ENCODE data around the gene MLLT6. TPM values are rescaled to one million over a fixed set of nuclear protein-coding genes. Genes with fewer than 3 reads are reported as not detected.

The MLLT6 gene
- total and polyA plus RNA-seq, 2 of the 13 experiments (the other 11 are each of a cell fraction or from before 2014, with no cell fraction given): 50.7 to 69.5 TPM

DNA sequence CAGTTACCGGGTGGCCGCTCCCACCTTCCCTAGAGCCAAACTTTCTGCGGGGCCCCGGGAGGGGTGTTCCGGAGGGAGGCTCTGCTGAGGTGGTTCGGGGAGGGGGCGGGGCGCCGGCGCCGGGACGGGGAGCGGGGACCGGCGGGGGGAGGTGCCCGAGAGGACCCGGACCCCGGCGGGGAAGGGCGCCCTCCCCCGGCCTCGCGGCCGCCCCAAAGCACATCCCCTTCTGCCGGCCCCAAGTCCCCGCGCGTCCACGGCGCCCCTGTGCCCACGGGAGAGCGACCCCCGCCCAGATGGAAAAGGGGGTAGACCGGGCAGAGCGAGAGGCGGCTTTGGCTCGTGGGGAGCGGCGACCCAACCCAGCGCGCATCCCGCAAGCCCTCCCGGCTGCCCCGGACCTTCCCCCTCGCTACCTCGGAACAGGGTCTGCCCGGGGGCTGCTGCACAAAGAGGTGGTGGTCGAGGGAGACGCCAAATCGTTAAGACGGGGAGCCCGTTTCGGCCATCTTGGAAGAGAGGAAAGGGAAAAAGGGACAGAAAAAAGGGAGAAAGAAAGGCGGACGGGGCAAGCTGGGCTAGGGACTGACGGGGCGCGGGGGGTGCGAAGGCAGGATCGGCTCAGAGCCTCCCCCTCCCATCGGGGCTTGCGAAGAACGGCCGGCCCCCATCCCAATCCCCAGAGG is 42.5 kb downstream of the MLLT6 start (continued):
- TF ChIP-seq, protein P1, sequence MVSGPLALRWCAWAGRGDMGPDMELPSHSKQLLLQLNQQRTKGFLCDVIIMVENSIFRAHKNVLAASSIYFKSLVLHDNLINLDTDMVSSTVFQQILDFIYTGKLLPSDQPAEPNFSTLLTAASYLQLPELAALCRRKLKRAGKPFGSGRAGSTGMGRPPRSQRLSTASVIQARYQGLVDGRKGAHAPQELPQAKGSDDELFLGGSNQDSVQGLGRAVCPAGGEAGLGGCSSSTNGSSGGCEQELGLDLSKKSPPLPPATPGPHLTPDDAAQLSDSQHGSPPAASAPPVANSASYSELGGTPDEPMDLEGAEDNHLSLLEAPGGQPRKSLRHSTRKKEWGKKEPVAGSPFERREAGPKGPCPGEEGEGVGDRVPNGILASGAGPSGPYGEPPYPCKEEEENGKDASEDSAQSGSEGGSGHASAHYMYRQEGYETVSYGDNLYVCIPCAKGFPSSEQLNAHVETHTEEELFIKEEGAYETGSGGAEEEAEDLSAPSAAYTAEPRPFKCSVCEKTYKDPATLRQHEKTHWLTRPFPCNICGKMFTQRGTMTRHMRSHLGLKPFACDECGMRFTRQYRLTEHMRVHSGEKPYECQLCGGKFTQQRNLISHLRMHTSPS (CRISPR knock-in tag; IDR thresholded peaks at IDR 0.05; ENCODE audit: low read depth): no peak
- TF ChIP-seq GLMP (CRISPR knock-in tag; IDR thresholded peaks at IDR 0.05; ENCODE audit: borderline replicate concordance) (no peak), ZNF850 (CRISPR knock-in tag; conservative IDR thresholded peaks at IDR 0.05) (no peak), KLF6 (CRISPR knock-in tag; IDR thresholded peaks at IDR 0.05) (no peak), CREM (IDR thresholded peaks at IDR 0.05) (no peak), CREM (CRISPR knock-in tag; IDR thresholded peaks at IDR 0.05) (no peak), IKZF4 (CRISPR knock-in tag; IDR thresholded peaks at IDR 0.05; ENCODE audit: borderline replicate concordance, low read depth, not compliant biosample characterization) (no peak), EED (CRISPR knock-in tag; IDR thresholded peaks at IDR 0.05) (no peak), KLF15 (CRISPR knock-in tag; IDR thresholded peaks at IDR 0.05; ENCODE audit: borderline replicate concordance) (no peak), ATRX (CRISPR knock-in tag; IDR thresholded peaks at IDR 0.05; ENCODE audit: borderline replicate concordance) (no peak), ZNF510 (CRISPR knock-in tag; IDR thresholded peaks at IDR 0.05; ENCODE audit: low read depth) (0 out of 2 replicates have a peak, but pooled peaks have one; percentile 42), ZNF781 (CRISPR knock-in tag; IDR thresholded peaks at IDR 0.05; ENCODE audit: borderline replicate concordance, not compliant biosample characterization) (peak; percentile 79), MLLT10 (CRISPR knock-in tag; IDR thresholded peaks at IDR 0.05) (no peak), ZNF619 (CRISPR knock-in tag; IDR thresholded peaks at IDR 0.05) (no peak), ARNTL (CRISPR knock-in tag; IDR thresholded peaks at IDR 0.05) (peak; percentile 68; the same call in 1 of the 2 replicates), SOX5 (CRISPR knock-in tag; IDR thresholded peaks at IDR 0.05; ENCODE audit: borderline replicate concordance) (no peak), BRCA1 (CRISPR knock-in tag; IDR thresholded peaks at IDR 0.05) (no peak), ZNF564 (CRISPR knock-in tag; IDR thresholded peaks at IDR 0.05) (no peak), ETV6 (CRISPR knock-in tag; conservative IDR thresholded peaks at IDR 0.05) (0 out of 2 replicates have a peak, but pooled peaks have one; percentile 43), ZNF331 (CRISPR knock-in tag; IDR thresholded peaks at IDR 0.05) (peak; percentile 34; the same call in 1 of the 2 replicates), KDM1A (CRISPR knock-in tag; IDR thresholded peaks at IDR 0.05) (no peak), PHF5A (CRISPR knock-in tag; IDR thresholded peaks at IDR 0.05; ENCODE audit: low read depth, unreplicated experiment) (no peak), NR2F6 (IDR thresholded peaks at IDR 0.05) (no peak), NR2F6 (CRISPR knock-in tag; IDR thresholded peaks at IDR 0.05) (no peak), ZNF180 (CRISPR knock-in tag; IDR thresholded peaks at IDR 0.05; ENCODE audit: borderline replicate concordance, low read depth) (no peak), ZNF75D (CRISPR knock-in tag; IDR thresholded peaks at IDR 0.05; ENCODE audit: borderline replicate concordance) (no peak)
- TF ChIP-seq, protein P2, sequence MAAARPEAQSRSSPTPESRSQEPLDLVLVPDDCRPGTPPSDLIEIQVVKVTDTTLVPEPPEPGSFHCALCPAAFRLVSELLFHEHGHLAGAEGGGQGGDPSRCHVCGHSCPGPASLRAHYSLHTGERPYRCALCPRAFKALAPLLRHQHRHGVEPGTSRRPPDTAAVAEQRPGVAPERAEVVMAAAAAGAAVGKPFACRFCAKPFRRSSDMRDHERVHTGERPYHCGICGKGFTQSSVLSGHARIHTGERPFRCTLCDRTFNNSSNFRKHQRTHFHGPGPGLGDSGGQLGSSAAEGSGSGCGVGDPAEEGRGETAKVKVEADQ (CRISPR knock-in tag; IDR thresholded peaks at IDR 0.05; ENCODE audit: borderline replicate concordance): peak; percentile 74; the same call in 1 of the 2 replicates
- TF ChIP-seq, protein P3, sequence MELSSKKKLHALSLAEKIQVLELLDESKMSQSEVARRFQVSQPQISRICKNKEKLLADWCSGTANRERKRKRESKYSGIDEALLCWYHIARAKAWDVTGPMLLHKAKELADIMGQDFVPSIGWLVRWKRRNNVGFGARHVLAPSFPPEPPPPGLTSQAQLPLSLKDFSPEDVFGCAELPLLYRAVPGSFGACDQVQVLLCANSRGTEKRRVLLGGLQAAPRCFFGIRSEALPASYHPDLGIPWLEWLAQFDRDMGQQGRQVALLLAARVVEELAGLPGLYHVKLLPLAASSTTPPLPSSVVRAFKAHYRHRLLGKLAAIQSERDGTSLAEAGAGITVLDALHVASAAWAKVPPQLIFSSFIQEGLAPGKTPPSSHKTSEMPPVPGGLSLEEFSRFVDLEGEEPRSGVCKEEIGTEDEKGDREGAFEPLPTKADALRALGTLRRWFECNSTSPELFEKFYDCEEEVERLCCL (CRISPR knock-in tag; IDR thresholded peaks at IDR 0.05; ENCODE audit: borderline replicate concordance): no peak

All from HepG2 (cell line).